ENCODE data around the gene SDK2.

The SDK2 gene

DNA sequence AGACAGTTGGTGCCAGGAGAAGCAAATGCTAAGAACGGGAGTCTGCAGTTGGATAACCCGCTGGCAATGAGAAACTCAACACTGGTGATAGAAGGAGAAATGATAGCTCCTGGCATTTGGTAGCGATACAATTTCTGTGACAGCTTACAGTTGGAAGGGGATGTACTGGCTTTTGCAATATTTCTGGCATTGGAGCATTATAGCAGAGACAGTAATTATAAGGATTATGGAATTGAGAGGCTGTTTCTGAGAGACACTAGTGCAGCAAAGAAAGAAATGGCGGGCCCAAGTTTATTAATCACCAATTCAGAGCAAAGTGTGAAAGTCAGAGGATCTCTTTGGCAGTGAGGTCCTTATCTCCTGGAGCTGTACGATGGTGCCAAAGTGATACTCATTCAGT lies 16.1 kb upstream of the SDK2 start:
- no peak for TF ChIP-seq POLR2AphosphoS5 (IDR thresholded peaks at IDR 0.05; ENCODE audit: low read depth, low read length)
- TF ChIP-seq, protein P1, sequence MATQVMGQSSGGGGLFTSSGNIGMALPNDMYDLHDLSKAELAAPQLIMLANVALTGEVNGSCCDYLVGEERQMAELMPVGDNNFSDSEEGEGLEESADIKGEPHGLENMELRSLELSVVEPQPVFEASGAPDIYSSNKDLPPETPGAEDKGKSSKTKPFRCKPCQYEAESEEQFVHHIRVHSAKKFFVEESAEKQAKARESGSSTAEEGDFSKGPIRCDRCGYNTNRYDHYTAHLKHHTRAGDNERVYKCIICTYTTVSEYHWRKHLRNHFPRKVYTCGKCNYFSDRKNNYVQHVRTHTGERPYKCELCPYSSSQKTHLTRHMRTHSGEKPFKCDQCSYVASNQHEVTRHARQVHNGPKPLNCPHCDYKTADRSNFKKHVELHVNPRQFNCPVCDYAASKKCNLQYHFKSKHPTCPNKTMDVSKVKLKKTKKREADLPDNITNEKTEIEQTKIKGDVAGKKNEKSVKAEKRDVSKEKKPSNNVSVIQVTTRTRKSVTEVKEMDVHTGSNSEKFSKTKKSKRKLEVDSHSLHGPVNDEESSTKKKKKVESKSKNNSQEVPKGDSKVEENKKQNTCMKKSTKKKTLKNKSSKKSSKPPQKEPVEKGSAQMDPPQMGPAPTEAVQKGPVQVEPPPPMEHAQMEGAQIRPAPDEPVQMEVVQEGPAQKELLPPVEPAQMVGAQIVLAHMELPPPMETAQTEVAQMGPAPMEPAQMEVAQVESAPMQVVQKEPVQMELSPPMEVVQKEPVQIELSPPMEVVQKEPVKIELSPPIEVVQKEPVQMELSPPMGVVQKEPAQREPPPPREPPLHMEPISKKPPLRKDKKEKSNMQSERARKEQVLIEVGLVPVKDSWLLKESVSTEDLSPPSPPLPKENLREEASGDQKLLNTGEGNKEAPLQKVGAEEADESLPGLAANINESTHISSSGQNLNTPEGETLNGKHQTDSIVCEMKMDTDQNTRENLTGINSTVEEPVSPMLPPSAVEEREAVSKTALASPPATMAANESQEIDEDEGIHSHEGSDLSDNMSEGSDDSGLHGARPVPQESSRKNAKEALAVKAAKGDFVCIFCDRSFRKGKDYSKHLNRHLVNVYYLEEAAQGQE (IDR thresholded peaks at IDR 0.05; ENCODE audit: insufficient read depth in 1 of 2, low read depth in 2 of 2, low read length in 2 of 2): no peak
- no peak for TF ChIP-seq TAF1 (IDR thresholded peaks at IDR 0.05; ENCODE audit: borderline replicate concordance, insufficient read depth, low read length)
- TF ChIP-seq FOXP2 (optimal IDR thresholded peaks at IDR 0.05; ENCODE audit: borderline replicate concordance, extremely low read depth, extremely low read length, insufficient read depth): no peak
- TF ChIP-seq SIN3A (IDR thresholded peaks at IDR 0.05; ENCODE audit: borderline replicate concordance, insufficient read depth, low read length): no peak

- TF ChIP-seq FOXP2 (optimal IDR thresholded peaks at IDR 0.05; ENCODE audit: borderline replicate concordance, extremely low read depth, extremely low read length, insufficient read depth): no peak
- no peak for TF ChIP-seq POLR2AphosphoS5 (IDR thresholded peaks at IDR 0.05; ENCODE audit: low read depth, low read length)
- TF ChIP-seq TAF1 (IDR thresholded peaks at IDR 0.05; ENCODE audit: borderline replicate concordance, insufficient read depth, low read length): no peak
- TF ChIP-seq SIN3A (IDR thresholded peaks at IDR 0.05; ENCODE audit: borderline replicate concordance, insufficient read depth, low read length): no peak
- TF ChIP-seq, protein P1 (IDR thresholded peaks at IDR 0.05; ENCODE audit: insufficient read depth in 1 of 2, low read depth in 2 of 2, low read length in 2 of 2): no peak
These were observed 14.7 kb upstream of the SDK2 start for GRCh38 chr17:73658821-73659515.

DNA sequence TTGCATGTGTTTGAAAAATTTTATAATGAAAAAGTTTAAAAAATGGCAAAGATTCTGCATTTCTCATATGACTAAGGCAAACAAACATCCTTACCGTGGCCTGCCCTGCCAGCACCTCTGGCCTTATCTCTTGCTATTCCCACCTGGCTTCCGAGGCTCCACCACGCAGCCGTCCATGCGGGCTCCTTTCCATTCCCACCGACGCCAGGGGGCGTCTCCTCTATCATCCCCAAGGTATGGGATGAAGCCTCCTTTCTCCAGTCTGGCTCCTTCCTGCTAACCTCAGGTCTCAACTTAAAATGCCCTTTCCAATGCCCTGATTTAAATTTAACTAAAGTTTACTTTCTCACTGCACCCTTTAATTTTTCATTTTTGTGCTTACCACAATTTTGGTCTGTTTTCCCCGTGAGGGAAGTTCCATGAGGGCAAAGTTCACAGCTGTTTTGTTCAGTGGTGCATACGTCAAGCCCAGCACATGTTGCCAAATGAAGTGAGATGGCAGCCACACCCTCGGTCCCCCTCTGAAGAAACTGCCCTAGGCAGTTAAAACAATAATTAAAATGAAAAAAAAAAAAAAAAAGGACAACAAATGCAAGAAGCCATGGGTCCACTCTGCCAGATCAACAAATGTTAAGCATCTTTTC lies 13.3 kb upstream of the SDK2 start:
- TF ChIP-seq POLR2AphosphoS5 (IDR thresholded peaks at IDR 0.05; ENCODE audit: low read depth, low read length) (no peak), SIN3A (IDR thresholded peaks at IDR 0.05; ENCODE audit: borderline replicate concordance, insufficient read depth, low read length) (no peak), TAF1 (IDR thresholded peaks at IDR 0.05; ENCODE audit: borderline replicate concordance, insufficient read depth, low read length) (no peak), FOXP2 (optimal IDR thresholded peaks at IDR 0.05; ENCODE audit: borderline replicate concordance, extremely low read depth, extremely low read length, insufficient read depth) (no peak)
- TF ChIP-seq, protein P1 (IDR thresholded peaks at IDR 0.05; ENCODE audit: insufficient read depth in 1 of 2, low read depth in 2 of 2, low read length in 2 of 2): no peak

DNA sequence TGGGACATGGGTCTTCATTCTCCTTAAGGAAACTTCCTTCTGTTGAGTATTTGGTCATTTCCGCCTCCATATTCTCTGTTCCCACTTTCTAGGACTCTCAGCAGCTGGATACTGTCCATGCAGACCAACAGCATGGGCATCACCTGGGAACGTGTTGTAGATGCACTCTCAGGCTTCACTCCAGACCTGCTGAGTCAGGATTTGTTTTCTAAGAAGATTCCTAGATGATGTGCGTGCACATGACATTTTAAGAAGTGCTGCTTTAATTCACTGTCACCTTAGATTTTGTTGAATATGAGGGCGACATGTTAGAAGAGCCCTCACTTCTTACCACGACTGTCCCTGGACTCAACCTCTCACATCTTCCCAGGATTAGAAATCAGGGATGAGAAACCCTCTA lies 10.0 kb upstream of the SDK2 start:
- TF ChIP-seq POLR2AphosphoS5 (IDR thresholded peaks at IDR 0.05; ENCODE audit: low read depth, low read length): no peak
- no peak for TF ChIP-seq SIN3A (IDR thresholded peaks at IDR 0.05; ENCODE audit: borderline replicate concordance, insufficient read depth, low read length)
- TF ChIP-seq, protein P1 (IDR thresholded peaks at IDR 0.05; ENCODE audit: insufficient read depth in 1 of 2, low read depth in 2 of 2, low read length in 2 of 2): no peak
